ENCODE results near the gene RNF111. TPM values are rescaled to one million over a fixed set of nuclear protein-coding genes. Genes with fewer than 3 reads are reported as not detected.
A peak's percentile ranks its signal among the peaks of the same experiment; 100 is the strongest.

Gene RNF111
- polyA plus RNA-seq (ENCODE audit: insufficient read length in 3 of 3) = 10 to 100 TPM; 35.6 to 43.8 (median 39.4) TPM
- long read RNA-seq, donor 1, partial matches to known transcripts = 5 of 5 reads
- long read RNA-seq, donor 1, other reads (novel, unspliced or antisense) = 0 of 5 reads
- long read RNA-seq, donor 2, partial matches to known transcripts = 92 of 92 reads
- long read RNA-seq, donor 2, other reads (novel, unspliced or antisense) = 0 of 92 reads
- long read RNA-seq, donor 3, partial matches to known transcripts = 164 of 164 reads
- long read RNA-seq, donor 3, other reads (novel, unspliced or antisense) = 0 of 164 reads
- long read RNA-seq, donor 4, partial matches to known transcripts = 106 of 108 reads
- long read RNA-seq, donor 4, other reads (novel, unspliced or antisense) = 0 of 108 reads
- long read RNA-seq, donor 5 = 0 reads
- long read RNA-seq, donor 6, partial matches to known transcripts = 170 of 170 reads
- long read RNA-seq, donor 6, other reads (novel, unspliced or antisense) = 0 of 170 reads
- long read RNA-seq, donor 7, full-length matches to known transcripts = 2 of 2 reads
- long read RNA-seq, donor 7, partial matches to known transcripts = 0 of 2 reads
- long read RNA-seq, donor 7, other reads (novel, unspliced or antisense) = 0 of 2 reads
- long read RNA-seq, donor 8 = 0 reads
- long read RNA-seq, donor 9, full-length matches to known transcripts = 1 of 1 reads
- long read RNA-seq, donor 9, partial matches to known transcripts = 0 of 1 reads
- long read RNA-seq, donor 9, other reads (novel, unspliced or antisense) = 0 of 1 reads
- long read RNA-seq, donor 10, partial matches to known transcripts = 5 of 5 reads
- long read RNA-seq, donor 10, other reads (novel, unspliced or antisense) = 0 of 5 reads
- long read RNA-seq, donor 11, full-length matches to known transcripts = 1 of 1 reads
- long read RNA-seq, donor 11, partial matches to known transcripts = 0 of 1 reads
- long read RNA-seq, donor 11, other reads (novel, unspliced or antisense) = 0 of 1 reads
- long read RNA-seq, donor 12, partial matches to known transcripts = 161 of 161 reads
- long read RNA-seq, donor 12, other reads (novel, unspliced or antisense) = 0 of 161 reads
- long read RNA-seq, donor 13 = 0 reads
- long read RNA-seq, donor 14, full-length matches to known transcripts = 1 of 1 reads
- long read RNA-seq, donor 14, partial matches to known transcripts = 0 of 1 reads
- long read RNA-seq, donor 14, other reads (novel, unspliced or antisense) = 0 of 1 reads
- long read RNA-seq, donor 15, partial matches to known transcripts = 15 of 15 reads
- long read RNA-seq, donor 15, other reads (novel, unspliced or antisense) = 0 of 15 reads
- long read RNA-seq, donor 16, partial matches to known transcripts = 412 of 414 reads
- long read RNA-seq, donor 16, other reads (novel, unspliced or antisense) = 0 of 414 reads

DNA sequence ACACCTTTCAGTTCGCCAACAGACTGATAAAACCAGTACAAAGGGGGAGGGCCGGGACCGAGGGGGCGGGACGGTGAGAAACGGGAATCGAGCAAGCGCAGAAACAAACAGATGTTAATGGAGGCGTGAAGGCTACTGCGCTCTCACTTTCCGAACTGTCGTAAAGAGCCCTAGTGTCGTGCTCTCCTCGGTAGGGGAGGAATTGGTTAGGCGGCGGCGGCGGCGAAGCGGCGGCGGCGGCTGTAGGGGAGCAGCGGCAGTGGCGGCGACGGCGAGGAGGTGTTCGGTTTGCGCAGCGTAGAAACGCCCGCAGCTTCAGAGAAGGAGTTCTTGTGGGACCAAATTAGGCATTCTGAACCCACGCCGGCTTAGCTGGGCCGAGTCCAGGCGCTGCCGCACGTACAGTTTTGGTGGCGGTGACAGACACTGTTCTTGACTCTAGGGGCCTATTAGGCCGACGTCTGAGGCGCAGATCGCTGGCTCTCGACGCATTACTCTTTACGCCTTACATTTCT lies at the start of gene RNF111:
TSS of gene RNF111 (plus strand) at position 173 of the 515 bp plus-strand sequence. CDS start 43,160 bp downstream, outside the sequence.
- peak; percentile 81 to 96 (median 87) for DNase-seq (ENCODE audit: extremely low read depth in 1 of 11, low read depth in 9 of 11, low spot score in 4 of 11)

DNA sequence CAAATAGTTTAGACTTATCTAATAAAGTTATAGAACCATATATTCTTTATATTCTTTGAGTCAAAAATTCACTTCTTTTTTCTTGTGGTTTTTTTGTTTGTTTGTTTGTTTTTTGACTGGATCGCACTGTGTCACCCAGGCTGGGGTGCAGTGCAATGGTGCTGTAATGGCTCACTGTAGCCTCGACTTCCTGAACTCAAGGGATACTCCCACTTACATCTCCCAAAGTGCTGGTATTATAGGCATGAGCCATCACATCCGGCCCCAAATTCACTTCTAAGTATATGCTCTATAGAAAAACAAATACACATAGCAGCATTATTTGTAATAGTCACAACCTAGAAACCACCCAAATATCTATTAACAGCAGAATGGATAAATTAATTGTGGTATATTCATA lies 40.3 kb upstream of the RNF111 start:
- no peak for DNase-seq (ENCODE audit: extremely low read depth in 1 of 11, low read depth in 9 of 11, low spot score in 4 of 11)

- peak in 3 of 11 donors; percentile 31 to 47 (median 45) for DNase-seq (ENCODE audit: extremely low read depth in 1 of 11, low read depth in 9 of 11, low spot score in 4 of 11)
Observed at GRCh38 chr15:58951388-58952007, 36.0 kb upstream of the RNF111 start.

DNA sequence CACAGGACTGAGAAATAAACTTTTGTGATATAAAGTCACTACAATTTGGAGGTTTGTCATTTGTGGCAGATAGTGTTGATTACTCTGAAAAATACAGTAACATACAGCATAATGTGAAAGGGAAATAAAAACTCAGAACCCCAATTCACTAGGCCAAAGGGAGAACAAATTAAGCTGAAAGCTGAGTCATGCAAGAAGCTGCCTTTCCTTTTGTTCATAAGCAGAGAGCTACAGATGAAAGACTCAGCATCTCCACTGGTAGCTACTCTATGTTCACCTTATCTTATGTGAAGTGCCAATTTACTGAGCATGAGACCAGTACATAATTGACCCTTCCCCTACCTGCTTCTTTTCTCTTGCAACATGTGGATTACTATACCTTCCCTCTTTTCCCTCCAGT lies 34.7 kb upstream of the RNF111 start:
- DNase-seq (ENCODE audit: extremely low read depth in 1 of 11, low read depth in 9 of 11, low spot score in 4 of 11) = no peak

DNA sequence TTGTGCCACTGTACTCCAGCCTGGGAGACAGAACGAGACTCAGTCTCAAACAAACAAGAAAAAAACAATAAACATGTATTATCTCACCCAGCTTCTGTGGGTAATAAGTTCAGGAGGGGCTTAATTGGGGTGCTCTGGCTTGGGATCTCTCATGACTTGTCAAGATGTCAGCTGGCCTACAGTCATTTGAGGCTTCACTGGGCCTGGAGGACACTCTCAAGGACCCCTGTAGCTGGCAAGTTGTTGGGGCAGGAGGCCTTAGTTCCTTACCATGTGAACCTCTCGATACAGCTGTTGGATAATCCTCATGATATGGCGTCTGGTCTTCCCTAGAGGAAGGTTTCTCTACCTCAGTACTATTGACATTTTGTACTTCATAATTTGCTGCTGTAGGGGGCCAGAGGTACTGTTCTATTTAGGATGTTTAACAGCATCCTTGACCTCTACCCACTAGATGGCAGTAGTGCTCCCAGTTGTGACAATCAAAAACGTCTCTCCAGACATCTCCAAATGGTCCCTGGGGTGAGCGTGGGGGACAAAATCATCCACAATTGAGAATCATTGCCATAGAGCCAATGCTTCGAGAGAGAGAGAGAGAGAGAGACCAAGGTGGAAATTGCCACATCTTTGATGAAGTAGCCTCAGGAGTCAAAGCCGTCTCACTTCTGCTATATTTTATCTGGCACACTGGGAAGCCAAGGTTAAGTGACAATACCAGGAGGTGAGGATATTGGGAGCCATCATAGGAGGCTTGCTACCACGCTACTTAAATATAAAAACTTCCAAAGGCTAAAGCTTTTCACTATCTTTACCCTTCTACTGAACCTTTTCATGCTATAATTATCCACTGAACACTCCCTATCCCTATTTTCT lies 30.1 kb upstream of the RNF111 start:
- peak in 6 of 11 donors; percentile 24 to 40 (median 31) for DNase-seq (ENCODE audit: extremely low read depth in 1 of 11, low read depth in 9 of 11, low spot score in 4 of 11)

GRCh38 chr15:58958811-58959210 lies 28.7 kb upstream of the RNF111 start:
- DNase-seq (ENCODE audit: extremely low read depth in 1 of 11, low read depth in 9 of 11, low spot score in 4 of 11) = no peak

GRCh38 chr15:58962136-58962535 lies 25.3 kb upstream of the RNF111 start:
- DNase-seq (ENCODE audit: extremely low read depth in 1 of 11, low read depth in 9 of 11, low spot score in 4 of 11) = no peak

GRCh38 chr15:58962662-58963565 lies 24.5 kb upstream of the RNF111 start:
- DNase-seq (ENCODE audit: extremely low read depth in 1 of 11, low read depth in 9 of 11, low spot score in 4 of 11) = no peak

DNA sequence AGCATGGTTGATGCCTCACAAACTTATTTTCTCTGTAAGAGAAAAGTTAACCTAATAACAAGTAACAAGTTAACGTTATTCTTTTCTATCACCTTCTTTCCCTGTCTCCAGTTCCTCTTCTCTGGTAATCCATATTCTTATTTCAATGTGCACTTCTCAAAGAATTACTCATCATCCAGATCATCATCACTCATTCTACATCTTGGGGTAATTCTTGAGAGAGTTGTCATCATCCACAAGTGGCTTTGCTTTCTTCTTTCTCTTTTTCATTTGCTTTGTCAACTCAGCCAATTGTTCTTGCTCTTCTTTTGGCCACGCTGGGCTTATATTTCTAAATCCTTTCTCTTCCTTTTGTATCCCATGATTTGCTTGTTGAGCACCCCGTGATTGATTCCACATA lies 20.8 kb upstream of the RNF111 start:
- DNase-seq (ENCODE audit: extremely low read depth in 1 of 11, low read depth in 9 of 11, low spot score in 4 of 11) = no peak

DNA sequence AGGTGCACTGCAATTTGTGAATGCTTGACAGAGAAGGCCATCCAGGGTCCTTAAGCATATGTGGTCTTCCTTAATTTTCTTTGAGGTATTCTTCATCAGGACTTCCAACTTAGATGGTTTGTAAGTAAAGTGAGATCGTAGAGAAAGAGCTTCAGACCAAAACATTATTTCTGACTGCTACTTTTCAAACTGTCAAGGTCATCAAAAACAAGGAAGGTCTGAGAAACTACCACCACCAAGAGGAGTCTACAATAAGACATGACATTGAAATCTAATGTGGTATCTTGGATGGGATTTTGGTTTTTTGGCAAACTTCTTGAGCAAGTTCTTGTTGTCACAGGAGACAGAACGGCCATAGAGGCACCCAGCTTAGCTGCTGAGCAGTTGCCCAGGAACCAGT lies 20.0 kb upstream of the RNF111 start:
- no peak for DNase-seq (ENCODE audit: extremely low read depth in 1 of 11, low read depth in 9 of 11, low spot score in 4 of 11)

DNA sequence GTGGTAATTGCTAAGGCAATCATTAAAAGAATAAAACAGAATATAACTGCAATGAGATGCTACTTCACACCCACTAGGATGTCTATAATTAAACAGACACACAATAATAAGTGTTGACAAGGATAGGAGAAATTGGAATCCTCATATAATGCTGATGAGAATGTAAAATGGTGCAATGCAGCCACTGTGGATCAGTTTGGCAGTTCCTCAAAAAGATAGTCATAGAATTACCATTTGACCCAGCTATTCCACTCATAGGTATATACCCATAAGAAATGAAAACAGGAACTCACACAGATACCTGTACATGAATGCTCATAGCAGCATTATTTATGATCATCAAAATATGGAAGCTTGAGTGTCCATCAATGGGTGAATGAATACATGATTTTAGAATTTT lies 9.6 kb upstream of the RNF111 start:
- DNase-seq (ENCODE audit: extremely low read depth in 1 of 11, low read depth in 9 of 11, low spot score in 4 of 11) = no peak

- DNase-seq (ENCODE audit: extremely low read depth in 1 of 11, low read depth in 9 of 11, low spot score in 4 of 11) = peak in 2 of 11 donors; percentile 24 to 29
Observed at GRCh38 chr15:58980351-58980939, 7.0 kb upstream of the RNF111 start.

DNA sequence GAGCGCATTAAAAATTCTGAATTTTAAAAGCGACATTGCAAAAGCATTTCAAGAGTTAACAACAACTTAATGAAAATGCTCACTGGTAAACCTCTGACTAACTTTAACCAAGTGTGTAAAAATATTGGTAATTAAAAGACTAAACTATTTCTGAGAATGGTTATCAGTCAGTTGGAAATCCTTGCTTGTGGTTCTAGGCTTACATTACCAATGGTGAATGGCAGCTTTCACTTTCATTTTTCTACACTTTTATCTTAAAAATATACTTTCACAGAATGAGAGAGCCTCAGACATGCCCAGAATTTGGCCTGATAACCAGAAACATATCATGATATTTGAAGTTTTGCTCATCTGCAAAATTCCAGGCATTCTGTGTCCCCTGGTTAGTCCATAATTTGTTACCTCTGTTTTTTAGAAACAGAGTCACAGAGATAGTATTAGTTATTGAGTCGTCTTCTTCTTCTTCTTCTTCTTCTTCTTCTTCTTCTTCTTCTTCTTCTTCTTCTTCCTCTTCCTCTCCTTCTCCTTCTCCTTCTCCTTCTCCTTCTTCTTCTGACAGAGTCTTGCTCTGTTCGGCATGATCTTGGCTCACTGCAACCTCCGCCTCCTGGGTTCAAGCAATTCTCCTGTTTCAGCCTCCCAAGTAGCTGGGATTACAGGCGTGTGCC lies 5.5 kb upstream of the RNF111 start:
- no peak for DNase-seq (ENCODE audit: extremely low read depth in 1 of 11, low read depth in 9 of 11, low spot score in 4 of 11)

GRCh38 chr15:58983261-58983660 lies 4.2 kb upstream of the RNF111 start:
- DNase-seq (ENCODE audit: extremely low read depth in 1 of 11, low read depth in 9 of 11, low spot score in 4 of 11) = no peak

DNA sequence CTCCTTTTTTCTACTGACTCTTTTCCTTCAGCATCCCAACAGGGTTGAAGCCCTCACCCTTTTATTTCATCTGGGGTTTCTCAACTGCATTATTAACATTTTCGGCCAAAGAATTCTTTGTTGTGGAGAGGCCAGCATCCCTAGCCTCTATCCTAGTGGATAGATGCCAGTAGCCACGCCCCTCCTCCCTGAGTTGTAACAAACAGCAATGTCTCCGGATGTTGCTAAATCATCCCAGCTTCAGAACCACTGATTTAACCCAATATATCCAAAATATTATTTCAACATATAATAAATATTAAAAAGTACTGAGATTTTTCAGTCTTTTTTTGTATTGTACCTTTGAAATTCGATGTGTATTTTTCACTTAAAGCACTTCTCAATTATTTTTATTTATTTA lies 2.0 kb upstream of the RNF111 start:
- no peak for DNase-seq (ENCODE audit: extremely low read depth in 1 of 11, low read depth in 9 of 11, low spot score in 4 of 11)
